GM18870 (cell line): ENCODE measurements around the gene CRYL1.
A peak's percentile ranks its signal among the peaks of the same experiment; 100 is the strongest.

Experiments
- ATAC-seq: cut with Tn5 transposase; IDR thresholded peaks from one replicate; pipeline ENCODE4 v1.9.1; 2021; ENCODE audit warnings: moderate library complexity; ENCODE audit not compliant: unreplicated experiment

CRYL1 gene

GRCh38 chr13:20528452-20528851 lies 2.8 kb upstream of the CRYL1 start:
- ATAC-seq = peak; percentile 32

DNA sequence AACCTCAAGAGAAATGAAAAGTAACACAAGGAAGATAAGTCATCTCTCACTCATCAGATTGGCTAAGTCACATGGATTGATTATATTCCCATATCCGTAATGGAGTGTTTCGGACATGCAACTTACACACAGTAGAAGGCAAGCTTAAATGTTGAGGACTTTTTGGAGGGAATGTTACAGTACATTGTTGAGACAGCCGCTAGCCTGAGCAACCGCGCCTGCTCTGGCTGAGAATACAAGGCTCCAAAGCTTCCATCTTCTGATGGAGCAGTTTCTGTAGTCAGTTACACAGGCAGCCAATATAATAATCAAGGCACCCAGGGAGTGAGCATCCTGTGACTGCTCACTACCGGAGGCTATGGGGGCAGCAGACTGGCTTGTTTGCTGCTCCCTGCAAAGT lies 1.0 kb upstream of the CRYL1 start:
- no peak for ATAC-seq

DNA sequence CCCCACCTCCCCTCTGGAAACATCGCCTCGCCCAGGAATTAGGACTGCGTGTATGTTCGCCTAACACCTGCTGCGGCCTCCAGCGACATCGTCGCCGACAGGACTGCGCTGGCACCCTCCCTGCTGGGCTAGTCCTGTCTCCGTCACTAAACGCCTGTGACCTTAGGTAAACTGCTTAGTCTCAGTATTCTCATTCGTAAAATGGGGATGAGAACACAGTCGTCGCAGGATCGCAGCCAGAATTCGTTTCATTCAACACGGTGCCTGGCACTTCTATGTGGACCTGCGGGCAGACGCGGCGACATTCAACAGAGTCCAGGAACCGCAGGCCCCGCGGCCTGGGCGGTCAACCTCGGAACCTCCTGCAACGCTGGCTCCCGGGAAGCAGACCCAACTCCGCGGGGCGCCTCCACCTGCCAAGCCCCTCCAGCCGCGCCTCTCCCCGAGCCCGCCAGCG lies 485 bp downstream of the CRYL1 start:
- ATAC-seq = peak; percentile 20

GRCh38 chr13:20521364-20522115 lies 4.1 kb downstream of the CRYL1 start:
- no peak for ATAC-seq

DNA sequence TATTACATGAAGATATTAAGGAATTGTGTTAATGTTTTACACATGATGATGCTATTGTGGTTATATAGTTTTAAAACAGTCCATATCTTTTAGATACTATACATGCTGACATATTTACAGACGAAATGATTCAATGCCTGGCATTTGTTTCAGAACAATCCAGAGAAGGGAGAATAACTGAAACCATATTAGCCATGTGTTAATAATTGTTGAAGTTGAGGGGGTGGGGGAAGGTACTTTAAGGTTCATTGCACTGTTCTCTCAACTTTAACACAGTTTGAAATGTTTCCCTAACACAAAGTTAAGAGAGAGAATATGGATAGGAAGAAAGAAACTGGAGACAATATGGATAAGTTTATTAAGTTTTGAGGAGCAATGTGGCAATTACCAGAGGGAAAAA lies 5.8 kb downstream of the CRYL1 start:
- no peak for ATAC-seq

- no peak for ATAC-seq
Observed at GRCh38 chr13:20518660-20519100, 7.0 kb downstream of the CRYL1 start.

- ATAC-seq = no peak
Observed at GRCh38 chr13:20514866-20515265, 10.8 kb downstream of the CRYL1 start.

GRCh38 chr13:20513466-20513995 lies 12.1 kb downstream of the CRYL1 start:
- ATAC-seq = no peak

DNA sequence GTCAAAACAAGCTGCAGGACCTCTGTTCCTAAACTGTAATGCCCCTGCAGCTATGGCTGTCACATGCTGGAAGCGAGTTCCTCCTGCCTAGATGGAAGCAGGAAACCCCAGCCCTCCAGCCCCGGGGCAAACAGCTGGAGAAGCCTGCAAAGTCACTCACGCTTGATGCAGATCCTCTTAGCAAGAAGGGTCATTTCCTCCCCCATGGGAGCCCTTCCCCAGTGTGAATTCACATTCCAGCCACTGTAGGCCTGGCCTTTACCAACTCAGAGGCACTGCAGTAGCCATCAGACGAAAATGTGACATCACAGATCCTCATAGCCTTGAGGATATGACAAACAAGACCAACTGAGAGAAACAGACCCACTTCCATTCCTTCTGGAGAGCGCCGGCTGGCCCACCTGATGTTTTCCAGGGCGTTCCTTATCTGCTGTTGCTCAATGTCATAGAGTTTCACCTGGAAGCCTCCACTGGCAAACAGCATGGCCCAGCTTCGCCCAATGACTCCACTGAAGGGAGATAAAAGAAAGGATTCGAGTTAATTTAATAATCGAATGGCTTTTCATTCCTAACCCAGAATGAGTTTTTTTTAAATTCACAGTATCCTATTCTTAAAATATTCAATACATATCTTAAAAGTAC lies 13.5 kb downstream of the CRYL1 start:
- no peak for ATAC-seq

- no peak for ATAC-seq
Observed at GRCh38 chr13:20506696-20507095, 19.0 kb downstream of the CRYL1 start.

DNA sequence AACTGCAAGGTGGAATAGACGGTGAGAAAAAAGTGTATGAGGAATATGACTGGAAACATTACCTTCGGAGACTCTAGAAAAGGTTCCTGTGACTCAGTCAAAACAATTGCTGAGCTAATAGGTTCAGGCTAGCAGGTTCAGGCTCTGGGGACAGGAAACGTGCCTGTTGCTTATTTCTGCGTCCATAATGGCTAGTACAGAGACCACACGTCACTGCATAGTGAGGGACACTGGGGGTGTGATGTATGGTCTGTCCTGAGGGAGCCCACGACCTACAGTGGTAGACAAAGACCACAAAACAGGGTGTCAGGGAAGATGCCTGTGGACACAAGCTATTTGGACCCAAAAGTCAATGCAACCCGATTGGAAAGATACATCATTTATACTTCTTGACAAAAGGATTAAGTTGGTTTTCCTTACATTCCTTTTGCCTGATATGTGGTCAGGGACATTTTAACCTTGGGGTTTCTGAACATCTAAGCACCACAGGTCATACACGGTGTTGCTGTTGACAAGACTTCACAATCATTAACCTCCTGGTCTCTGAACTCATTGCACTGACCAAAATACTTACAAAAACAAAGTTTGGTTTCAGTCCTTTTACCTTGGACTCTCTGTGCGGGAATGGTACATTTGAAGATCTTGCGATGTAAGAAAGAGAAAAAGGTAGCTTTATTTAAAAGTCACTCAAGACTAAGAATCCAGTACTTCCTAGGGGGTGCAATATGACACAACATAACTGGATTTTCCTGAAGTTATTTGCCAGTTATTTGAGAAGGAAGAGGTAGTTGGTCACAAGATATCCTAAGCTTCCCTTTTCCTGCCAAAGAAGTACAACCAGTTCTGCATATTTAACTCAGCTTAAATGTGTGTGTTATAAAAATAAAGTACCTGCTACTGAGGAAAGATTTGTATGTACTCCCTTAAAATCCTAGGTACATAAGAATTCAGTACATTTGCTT lies 20.0 kb downstream of the CRYL1 start:
- no peak for ATAC-seq

- no peak for ATAC-seq
Observed at GRCh38 chr13:20503088-20504083, 22.3 kb downstream of the CRYL1 start.

GRCh38 chr13:20501592-20501991 lies 24.1 kb downstream of the CRYL1 start:
- no peak for ATAC-seq

GRCh38 chr13:20501120-20501519 lies 24.5 kb downstream of the CRYL1 start:
- no peak for ATAC-seq

GRCh38 chr13:20499986-20500385 lies 25.7 kb downstream of the CRYL1 start:
- ATAC-seq = no peak

- no peak for ATAC-seq
Observed at GRCh38 chr13:20498659-20499058, 27.0 kb downstream of the CRYL1 start.

GRCh38 chr13:20498129-20498528 lies 27.5 kb downstream of the CRYL1 start:
- ATAC-seq = no peak

DNA sequence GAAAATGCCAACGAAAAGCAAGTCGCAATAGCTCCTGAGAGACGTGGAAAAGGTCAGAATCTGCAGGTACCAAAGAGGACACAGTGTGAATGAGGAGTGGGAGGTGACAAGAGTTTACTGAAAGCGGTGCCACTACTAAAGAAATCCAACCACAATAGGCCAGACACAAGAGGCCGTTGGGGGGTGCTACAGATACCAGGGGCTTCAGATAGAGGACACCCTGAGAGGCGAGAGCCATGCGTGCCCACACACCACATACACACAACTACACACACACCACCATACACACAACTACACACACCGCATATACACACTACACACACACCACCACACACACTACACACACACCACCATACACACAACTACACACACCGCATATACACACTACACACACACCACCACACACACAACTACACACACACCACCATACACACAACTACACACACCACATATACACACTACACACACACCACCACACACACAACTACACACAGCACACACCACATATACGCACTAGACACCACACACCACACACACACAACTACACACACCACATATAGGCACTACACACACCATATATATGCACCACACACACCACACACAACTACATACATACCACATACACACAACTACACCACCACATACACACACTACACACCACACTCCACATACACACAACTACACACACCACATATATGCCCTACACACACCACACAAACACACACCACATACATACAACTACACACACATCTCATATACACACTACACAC lies 28.5 kb downstream of the CRYL1 start:
- no peak for ATAC-seq
